Measurements from ENCODE around the gene SARM1.

GRCh38 chr17:28364665-28365363 lies 6.7 kb upstream of the SARM1 start, which contains the start of gene SEBOX:
- TF ChIP-seq EP300 (IDR thresholded peaks at IDR 0.05; ENCODE audit: borderline replicate concordance) (no peak), MAX (IDR thresholded peaks at IDR 0.05) (no peak), RAD21 (IDR thresholded peaks at IDR 0.05; ENCODE audit: low read depth) (no peak), CREB1 (IDR thresholded peaks at IDR 0.05; ENCODE audit: low read depth) (no peak), REST (IDR thresholded peaks at IDR 0.05; ENCODE audit: low read depth) (no peak), TCF12 (IDR thresholded peaks at IDR 0.05; ENCODE audit: low read depth) (no peak), NFIC (IDR thresholded peaks at IDR 0.05) (no peak), CEBPB (IDR thresholded peaks at IDR 0.05) (no peak), YY1 (IDR thresholded peaks at IDR 0.05; ENCODE audit: low read depth) (no peak), ZBTB7A (IDR thresholded peaks at IDR 0.05; ENCODE audit: low read depth) (no peak), TAF1 (IDR thresholded peaks at IDR 0.05; ENCODE audit: low read depth) (no peak), FOXM1 (IDR thresholded peaks at IDR 0.05; ENCODE audit: borderline replicate concordance, low read depth) (no peak), TEAD4 (IDR thresholded peaks at IDR 0.05) (no peak), USF1 (IDR thresholded peaks at IDR 0.05) (no peak)
